DLD1 (cell line): ENCODE measurements around the gene BLNK.
"Not testable (repeated sequence)": the region's sequence is repeated elsewhere in the genome, so short reads cannot be mapped to it uniquely, and the experiment has no call there.

ENCODE experiments used
- in situ Hi-C: cut with HindIII; loops from 2 replicates; pipeline ENCODE4 v1.10.0; 2017; ENCODE audit warnings: low sequenced_read_pairs

The BLNK gene

GRCh38 chr10:96271016-96271815 is at the start of gene BLNK:
Gene BLNK, minus strand, starts transcription at chr10:96271569. Its CDS starts 171 bp downstream, at chr10:96271398.
- in situ Hi-C loops, result no loop called here

- in situ Hi-C loops, result no loop called here
These were observed 48.5 kb upstream of the BLNK start for GRCh38 chr10:96319754-96320474.

- in situ Hi-C loops, result no loop called here
These were observed 45.9 kb upstream of the BLNK start for GRCh38 chr10:96317067-96317833.

- in situ Hi-C loops, result no loop called here
These were observed 42.0 kb upstream of the BLNK start for GRCh38 chr10:96313344-96313743.

DNA sequence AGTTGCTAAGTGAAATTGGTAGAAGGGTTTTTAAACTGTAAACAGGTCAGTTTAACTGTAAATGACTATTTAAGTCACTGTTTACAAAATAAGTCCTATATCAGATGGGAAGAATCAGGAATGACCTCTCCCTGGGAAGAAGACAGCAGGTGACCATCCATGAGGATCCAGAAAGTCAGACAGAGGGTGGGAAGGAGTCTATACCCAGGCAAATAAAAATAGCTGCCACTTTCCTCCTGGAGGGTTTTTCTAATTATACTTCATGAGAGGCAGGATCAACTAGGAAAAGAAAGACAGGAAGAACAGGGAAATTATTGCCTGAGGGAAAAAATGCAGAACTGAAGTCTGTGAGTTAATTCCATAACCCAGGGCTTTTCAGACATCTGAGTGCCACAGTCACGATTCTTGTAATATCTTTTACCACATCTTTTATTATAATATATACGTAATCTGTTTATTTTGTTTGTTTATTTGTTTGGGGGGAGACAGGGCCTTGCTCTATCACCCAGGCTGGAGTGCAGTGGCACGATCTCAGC is 39.9 kb upstream of the BLNK start:
- in situ Hi-C loops, result no loop called here

GRCh38 chr10:96310321-96310669 is 38.9 kb upstream of the BLNK start:
- in situ Hi-C loops, result no loop called here

- in situ Hi-C loops, result no loop called here
These were observed 38.4 kb upstream of the BLNK start for GRCh38 chr10:96309628-96310320.

GRCh38 chr10:96308854-96309253 is 37.5 kb upstream of the BLNK start:
- in situ Hi-C loops, result not testable (repeated sequence)

DNA sequence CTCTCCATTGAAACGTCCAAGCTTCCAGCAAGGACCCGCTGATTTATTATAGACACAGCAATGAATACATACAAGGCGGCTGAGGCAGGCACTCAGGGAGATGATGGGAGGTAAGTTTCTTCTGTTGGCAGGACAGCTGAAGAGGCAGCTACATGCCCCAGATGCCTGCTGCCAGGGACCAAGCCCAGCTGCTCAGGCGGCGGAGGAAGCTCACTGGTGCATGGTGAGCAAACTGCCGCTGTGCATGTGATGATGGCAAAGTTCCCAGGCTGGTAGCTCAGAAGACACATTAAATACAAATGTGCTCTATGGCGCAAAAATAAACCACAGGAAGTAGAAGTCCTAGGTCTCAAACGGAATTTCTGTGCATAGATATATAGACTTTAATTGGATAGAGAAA is 35.1 kb upstream of the BLNK start:
- in situ Hi-C loops, result no loop called here

- in situ Hi-C loops, result no loop called here
These were observed 33.6 kb upstream of the BLNK start for GRCh38 chr10:96305019-96305418.

- in situ Hi-C loops, result no loop called here
These were observed 32.9 kb upstream of the BLNK start, which contains the start of gene DNTT for GRCh38 chr10:96304230-96304629. Gene DNTT, plus strand, starts transcription at chr10:96304434. Its CDS starts 64 bp downstream, at chr10:96304498.

GRCh38 chr10:96301616-96302015 is 30.2 kb upstream of the BLNK start:
- in situ Hi-C loops, result no loop called here

- in situ Hi-C loops, result no loop called here
These were observed 28.0 kb upstream of the BLNK start for GRCh38 chr10:96299383-96299782.

DNA sequence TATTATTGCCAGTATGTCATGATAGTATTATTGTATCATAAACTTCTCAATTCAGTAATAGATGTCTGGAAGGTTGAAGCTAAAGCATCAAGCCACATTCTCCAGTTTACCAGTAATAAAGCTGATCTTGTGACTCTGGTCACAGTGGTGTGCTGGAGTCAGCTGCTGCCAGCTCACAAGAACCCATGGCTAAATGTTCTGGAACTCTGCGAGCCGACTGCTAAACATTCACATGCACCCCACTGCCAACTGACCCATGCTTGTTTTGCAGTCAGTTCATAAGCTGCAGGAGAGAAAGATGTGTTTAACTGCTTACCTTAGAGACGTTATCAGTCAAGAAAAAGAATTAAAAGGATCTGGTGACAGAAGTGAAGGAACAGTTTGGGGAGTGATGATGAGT is 27.0 kb upstream of the BLNK start:
- in situ Hi-C loops, result no loop called here

GRCh38 chr10:96297486-96297885 is 26.1 kb upstream of the BLNK start:
- in situ Hi-C loops, result no loop called here

DNA sequence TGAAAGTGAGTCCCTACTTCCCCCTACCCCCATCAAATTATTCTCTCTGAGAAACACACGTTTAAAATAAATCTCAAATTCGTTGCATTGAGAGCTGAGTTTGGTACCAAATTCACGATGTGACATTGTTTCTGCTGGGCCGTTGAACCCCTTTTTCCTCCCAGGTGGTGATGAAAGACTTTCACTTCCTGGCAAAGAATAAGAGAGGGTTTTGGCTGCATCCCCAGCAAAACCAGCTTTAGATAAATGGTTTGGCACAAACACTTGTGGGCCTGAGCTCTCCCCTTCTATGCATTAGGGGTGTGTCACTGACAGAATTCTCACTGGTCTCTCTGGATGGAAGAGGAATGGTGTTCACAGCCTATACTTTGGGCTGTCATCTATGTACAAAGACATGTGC is 24.1 kb upstream of the BLNK start:
- in situ Hi-C loops, result no loop called here

DNA sequence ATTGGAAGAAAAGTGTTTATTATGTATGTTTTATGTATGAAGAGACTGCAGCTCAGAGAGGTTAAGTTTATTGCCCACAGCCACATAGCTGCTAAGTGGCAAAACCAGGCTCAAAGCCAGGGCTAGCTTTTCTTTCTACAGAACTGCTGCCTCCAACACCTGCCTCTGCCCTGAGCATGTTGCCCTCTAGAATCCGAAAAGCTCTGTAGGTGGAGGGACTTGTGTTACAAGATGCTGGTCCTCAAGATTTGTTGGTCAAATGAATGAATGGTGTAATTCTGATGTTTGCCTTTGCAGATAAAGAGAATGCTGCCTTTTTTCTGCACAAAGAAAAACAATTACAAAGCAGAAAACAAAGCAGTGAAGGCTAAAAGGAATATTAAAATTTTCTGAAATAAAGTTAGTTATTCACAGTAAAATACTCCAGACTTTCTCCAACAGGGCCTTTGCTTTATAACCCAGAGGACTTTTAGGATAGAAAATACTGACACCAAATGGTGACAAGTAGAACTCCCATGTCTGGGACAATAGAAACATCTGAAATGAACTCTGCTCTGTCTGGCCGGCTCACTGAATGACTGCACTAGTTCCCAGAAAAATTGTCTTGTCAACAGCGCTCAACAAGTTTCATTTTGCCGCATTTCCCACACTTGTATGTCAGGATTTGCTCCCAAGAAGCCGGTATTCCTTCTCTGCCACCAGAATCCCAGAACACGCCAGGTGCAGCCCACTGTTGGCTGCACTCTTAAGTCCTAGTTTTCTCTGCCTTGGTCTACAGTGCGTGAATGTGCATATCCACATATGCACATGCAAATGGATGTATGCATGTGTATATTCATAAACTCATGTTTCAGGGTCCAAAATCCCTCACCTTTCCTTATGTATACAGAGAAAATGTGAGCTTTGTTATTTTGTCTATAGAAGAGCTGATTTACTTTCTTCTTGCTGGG is 21.9 kb upstream of the BLNK start:
- in situ Hi-C loops, result no loop called here

DNA sequence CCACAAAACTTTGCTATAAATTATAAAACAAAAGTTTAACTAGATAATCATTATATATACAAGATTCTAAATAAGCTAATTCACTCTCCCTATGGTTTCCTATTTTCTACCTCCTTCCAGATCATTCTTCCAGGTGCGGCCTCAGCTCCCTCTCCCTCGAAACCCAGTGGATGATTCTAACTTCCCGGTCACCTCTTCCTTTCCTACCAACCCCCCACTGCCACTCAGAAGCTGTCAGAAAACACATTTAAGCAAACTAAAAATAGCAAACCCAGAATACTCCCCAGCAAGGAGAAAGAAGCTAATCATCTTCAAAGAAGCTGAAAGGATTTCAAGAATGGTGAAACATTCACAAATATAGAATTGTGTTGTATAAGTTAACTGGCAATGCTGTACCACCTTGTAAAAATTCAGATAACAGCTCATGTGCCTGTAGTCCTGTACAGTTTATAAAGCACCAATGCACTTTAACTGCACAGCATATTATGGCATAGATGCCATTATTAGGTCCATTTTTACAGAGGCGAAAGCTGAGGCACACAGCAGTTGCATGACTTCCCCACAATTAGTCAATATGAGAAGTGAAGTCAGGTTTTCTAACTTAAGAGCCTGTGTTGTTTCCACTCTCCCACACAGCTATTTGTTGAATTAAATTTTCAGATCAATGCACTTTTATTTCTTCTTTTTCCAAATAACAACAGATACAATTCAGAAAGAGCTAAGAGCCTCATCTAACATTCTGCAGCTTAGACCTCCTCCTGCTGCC is 19.2 kb upstream of the BLNK start:
- in situ Hi-C loops, result no loop called here
